Stimulated activated CD4-positive, alpha-beta T cell treated with anti-CD3 and anti-CD28 coated beads, Interleukin-1b, Interleukin-23, amount 100 ng/mL, for 48 hours (primary cell): Measurements from ENCODE around the gene MSI2.

Experiments used
- DNase-seq: peaks from one replicate; pipeline ENCODE4 v3.0.0-alpha.2; 2020

MSI2 gene

GRCh38 chr17:57589151-57590034 is 333.1 kb downstream of the MSI2 start:
- DNase-seq, result no peak

GRCh38 chr17:57593739-57594462 is 337.6 kb downstream of the MSI2 start:
- DNase-seq, result no peak

- no peak for DNase-seq
These were observed 338.4 kb downstream of the MSI2 start for GRCh38 chr17:57594767-57595166.

- DNase-seq, result no peak
These were observed 339.1 kb downstream of the MSI2 start for GRCh38 chr17:57595426-57595825.

- DNase-seq, result no peak
These were observed 339.8 kb downstream of the MSI2 start for GRCh38 chr17:57595947-57596695.

- DNase-seq, result no peak
These were observed 340.8 kb downstream of the MSI2 start for GRCh38 chr17:57597101-57597500.

GRCh38 chr17:57597531-57598453 is 341.5 kb downstream of the MSI2 start:
- DNase-seq, result no peak

GRCh38 chr17:57599271-57600045 is 343.1 kb downstream of the MSI2 start:
- DNase-seq, result peak; percentile 13

GRCh38 chr17:57600074-57600473 is 343.8 kb downstream of the MSI2 start:
- peak; percentile 22 for DNase-seq

- DNase-seq, result no peak
These were observed 344.9 kb downstream of the MSI2 start for GRCh38 chr17:57601143-57601735.

GRCh38 chr17:57602896-57603295 is 346.6 kb downstream of the MSI2 start:
- DNase-seq, result no peak

GRCh38 chr17:57603546-57603945 is 347.2 kb downstream of the MSI2 start:
- DNase-seq, result no peak

GRCh38 chr17:57603978-57604377 is 347.7 kb downstream of the MSI2 start:
- DNase-seq, result peak; percentile 76

GRCh38 chr17:57604771-57605674 is 348.7 kb downstream of the MSI2 start:
- peak; percentile 19 for DNase-seq

GRCh38 chr17:57605675-57606105 is 349.4 kb downstream of the MSI2 start:
- DNase-seq, result no peak

GRCh38 chr17:57606111-57606875 is 350.0 kb downstream of the MSI2 start:
- DNase-seq, result no peak

- DNase-seq, result peak; percentile 57
These were observed 351.3 kb downstream of the MSI2 start for GRCh38 chr17:57607553-57608120.

GRCh38 chr17:57608369-57609124 is 352.2 kb downstream of the MSI2 start:
- no peak for DNase-seq
